Prostate gland (tissue), 2 donors: ENCODE results near the gene PDIA4. TPM values are rescaled to one million over a fixed set of nuclear protein-coding genes. Genes with fewer than 3 reads are reported as not detected.

Experiments used
- DNase-seq: peaks from one replicate; pipeline ENCODE4 v3.0.0-alpha.2; 2019; ENCODE audit warnings: low spot score
- H3K27ac ChIP-seq, 2 donors: fragments of 200-600 bp; sonication (generic); 2 replicates each; pipeline ENCODE4 v1.5.1; 2017 to 2019
- H3K27me3 ChIP-seq: fragments of 200-600 bp; sonication (generic); replicated peaks from 2 replicates; pipeline ENCODE4 v1.5.1; 2019; ENCODE audit not compliant: insufficient read depth
- H3K36me3 ChIP-seq, 2 donors: fragments of 200-600 bp; sonication (generic); 1 replicate in 1 of 2; 2 replicates in 1 of 2; pipeline versions ENCODE4 v1.5.1 to v1.8.1; 2017 to 2019
- H3K4me1 ChIP-seq: fragments of 200-600 bp; sonication (generic); replicated peaks from 2 replicates; pipeline ENCODE4 v1.5.1; 2019
- H3K4me3 ChIP-seq, 2 donors: fragments of 200-600 bp; sonication (generic); 2 replicates each; pipeline ENCODE4 v1.5.1; 2017 to 2019
- H3K9me3 ChIP-seq: fragments of 200-600 bp; sonication (generic); 2 replicates; pipeline ENCODE4 v1.5.1; 2017
- CTCF ChIP-seq, 4 experiments: fragments of 200-600 bp in 2 of 4; fragments of 450-650 bp in 2 of 4; sonication (generic) in 2 of 4; IDR thresholded peaks; 1 replicate in 3 of 4; 2 replicates in 1 of 4; pipeline ENCODE4 v1.5.1; 2016 to 2019; ENCODE audit warnings: antibody characterized with exemption in 4 of 4, mild to moderate bottlenecking in 2 of 4, moderate library complexity in 2 of 4
- POLR2A ChIP-seq: fragments of 450-650 bp; IDR thresholded peaks from one replicate; pipeline ENCODE4 v1.6.1; 2016; ENCODE audit warnings: antibody characterized with exemption, mild to moderate bottlenecking
- POLR2AphosphoS5 ChIP-seq: sonication (generic); formaldehyde crosslinking; IDR thresholded peaks from one replicate; pipeline ENCODE4 v1.6.1; 2017; ENCODE audit warnings: antibody characterized with exemption
- WGBS: methylation state at CpG from one replicate; pipeline ENCODE4 v1.1.5; 2018; 5-methylcytosine and 5-hydroxymethylcytosine counted together
- intact Hi-C: fragments of 100-400 bp; cut with DNase I; formaldehyde crosslinking; loops from one replicate; pipeline ENCODE4 v1.14.2; 2022
- total RNA-seq, 2 donors: library from RNA; depleted of rRNA; stranded (reverse); fragments of >200 nt; gene quantifications; one replicate each; pipeline ENCODE4 v1.1.0, GENCODE V29; 2016

PDIA4 gene
- total RNA-seq, 2 donors from 2014 or later = 125 to 262 TPM

- no peak for DNase-seq
- H3K27ac ChIP-seq = no peak overlapping the region
- H3K36me3 ChIP-seq = peaks cover 23 to 34% of the 10 kb centered on the region in 2 donors
- H3K27me3 ChIP-seq = no peaks in the 10 kb centered on the region
- H3K9me3 ChIP-seq = no peaks in the 10 kb centered on the region
- 100% methylated on average over 5 of the region's 5 CpGs for WGBS
- H3K4me3 ChIP-seq = no peak overlapping the region
- no peaks in the 10 kb centered on the region for H3K4me1 ChIP-seq
- TF ChIP-seq CTCF (IDR thresholded peaks at IDR 0.05) (no peak), POLR2A (no peak), POLR2AphosphoS5 (no peak)
- intact Hi-C loops = no loop called here
Measured at GRCh38 chr7:149010451-149010850, 17.9 kb downstream of the PDIA4 start.

DNA sequence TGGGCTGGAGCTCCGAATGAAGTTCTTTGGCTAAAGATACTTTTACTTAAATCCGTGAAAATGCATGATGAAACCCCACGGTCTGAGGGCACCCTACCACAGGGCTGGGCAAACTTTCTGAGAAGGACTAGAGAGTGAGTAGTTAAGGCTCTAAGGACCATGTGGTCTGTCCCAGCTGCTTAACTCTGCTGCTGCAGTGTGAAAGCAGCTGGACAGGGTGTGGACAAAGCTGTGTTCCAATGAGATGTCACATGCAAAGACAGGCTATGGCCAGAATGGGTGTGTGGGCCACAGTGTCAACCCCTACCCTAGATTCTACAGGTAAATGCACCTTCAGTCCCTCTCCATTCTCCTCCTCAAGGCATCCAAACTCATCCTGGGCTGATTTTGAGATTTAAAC lies 18.8 kb downstream of the PDIA4 start:
- Histone ChIP-seq H3K27me3 (no peaks in the 10 kb centered on the region), H3K4me1 (no peaks in the 10 kb centered on the region), H3K36me3 (peaks cover 23 to 34% of the 10 kb centered on the region in 2 donors), H3K4me3 (no peak overlapping the region), H3K9me3 (no peaks in the 10 kb centered on the region), H3K27ac (no peak overlapping the region)
- TF ChIP-seq CTCF (IDR thresholded peaks at IDR 0.05) (no peak), POLR2A (no peak), POLR2AphosphoS5 (no peak)
- WGBS = 89% methylated on average over 3 of the region's 3 CpGs
- intact Hi-C loops = loop anchor here (5.0 kb wide), 1 partner anchor 58 kb away; no protein-coding TSS in a partner anchor
- no peak for DNase-seq

DNA sequence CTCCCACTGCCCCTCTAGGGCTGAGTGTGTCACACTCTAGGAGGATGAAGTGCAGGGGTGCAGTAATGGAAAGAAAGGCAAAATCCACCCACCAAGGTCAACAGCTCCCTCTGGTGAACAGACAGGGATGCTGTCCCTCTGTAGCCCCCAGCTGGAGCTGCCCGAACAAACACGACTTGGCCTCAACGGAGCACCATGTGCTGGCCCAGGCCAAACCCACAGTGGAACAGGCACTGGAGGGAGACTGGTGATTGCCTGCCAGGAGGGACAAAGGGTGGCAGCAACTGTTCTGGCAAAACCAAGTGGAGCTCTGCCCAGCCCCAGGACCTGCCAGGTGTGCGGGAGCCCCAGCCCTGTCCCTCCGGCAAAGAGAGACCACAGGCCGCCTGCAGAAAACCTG lies 20.7 kb downstream of the PDIA4 start:
- no peak for DNase-seq
- Histone ChIP-seq H3K27me3 (no peaks in the 10 kb centered on the region), H3K27ac (no peak overlapping the region), H3K36me3 (peaks cover 26 to 27% of the 10 kb centered on the region in 2 donors), H3K4me1 (no peaks in the 10 kb centered on the region), H3K4me3 (no peak overlapping the region), H3K9me3 (no peaks in the 10 kb centered on the region)
- WGBS = 68% methylated on average over 6 of the region's 6 CpGs
- TF ChIP-seq CTCF (IDR thresholded peaks at IDR 0.05) (no peak), POLR2A (no peak), POLR2AphosphoS5 (no peak)
- intact Hi-C loops = loop anchor here (5.0 kb wide), 1 partner anchor 60 kb away; no protein-coding TSS in a partner anchor

GRCh38 chr7:149007146-149007545 lies 21.2 kb downstream of the PDIA4 start:
- WGBS = 92% methylated on average over 3 of the region's 3 CpGs
- H3K27me3 ChIP-seq = no peaks in the 10 kb centered on the region
- H3K4me3 ChIP-seq = no peak overlapping the region
- no peaks in the 10 kb centered on the region for H3K4me1 ChIP-seq
- H3K36me3 ChIP-seq = peaks cover 22 to 23% of the 10 kb centered on the region in 2 donors
- no peak for DNase-seq
- intact Hi-C loops = loop anchor here (5.0 kb wide), 1 partner anchor 60 kb away; no protein-coding TSS in a partner anchor
- no peak overlapping the region for H3K27ac ChIP-seq
- no peak for TF ChIP-seq POLR2AphosphoS5
- no peak for TF ChIP-seq POLR2A
- no peak for TF ChIP-seq CTCF (IDR thresholded peaks at IDR 0.05)
- H3K9me3 ChIP-seq = no peaks in the 10 kb centered on the region

GRCh38 chr7:149006345-149006725 lies 22.0 kb downstream of the PDIA4 start:
- no peak for DNase-seq
- no peaks in the 10 kb centered on the region for H3K27me3 ChIP-seq
- no peaks in the 10 kb centered on the region for H3K4me1 ChIP-seq
- peaks cover 15 to 16% of the 10 kb centered on the region in 2 donors for H3K36me3 ChIP-seq
- H3K9me3 ChIP-seq = no peaks in the 10 kb centered on the region
- H3K4me3 ChIP-seq = no peak overlapping the region
- 97% methylated on average over 6 of the region's 10 CpGs for WGBS
- TF ChIP-seq POLR2A (no peak), POLR2AphosphoS5 (no peak), CTCF (IDR thresholded peaks at IDR 0.05) (no peak)
- no peak overlapping the region for H3K27ac ChIP-seq
- intact Hi-C loops = loop anchor here (5.0 kb wide), 1 partner anchor 61 kb away; no protein-coding TSS in a partner anchor
